NB4 (cell line): ENCODE results near the gene TNFAIP8L2.

Source experiments
- DNase-seq: peaks from one replicate; pipeline ENCODE4 v3.0.0; 2010; ENCODE audit warnings: low read depth
- H3K4me3 ChIP-seq: one replicate; pipeline ENCODE4 v1.5.1; 2011; ENCODE audit warnings: mild to moderate bottlenecking, low read depth, low read length, moderate library complexity
- CTCF ChIP-seq: IDR thresholded peaks from one replicate; pipeline ENCODE4 v1.5.1; 2012; ENCODE audit warnings: low read depth, low read length
- MYC ChIP-seq: IDR thresholded peaks from 2 replicates; pipeline ENCODE4 v1.6.1; 2011; ENCODE audit warnings: low read depth, low read length
- POLR2A ChIP-seq: IDR thresholded peaks from 2 replicates; pipeline ENCODE4 v1.6.1; 2011; ENCODE audit warnings: mild to moderate bottlenecking; ENCODE audit not compliant: insufficient read length; ENCODE audit errors: extremely low read depth
- TF ChIP-seq, protein P1 (sequence below): IDR thresholded peaks from 2 replicates; pipeline ENCODE4 v1.6.1; 2011; ENCODE audit warnings: low read depth, low read length

TNFAIP8L2 gene

GRCh38 chr1:151134991-151135390 is 21.5 kb upstream of the TNFAIP8L2 start:
- no peak for DNase-seq
- TF ChIP-seq CTCF (no peak), MYC (no peak), POLR2A (no peak)
- TF ChIP-seq, protein P1, sequence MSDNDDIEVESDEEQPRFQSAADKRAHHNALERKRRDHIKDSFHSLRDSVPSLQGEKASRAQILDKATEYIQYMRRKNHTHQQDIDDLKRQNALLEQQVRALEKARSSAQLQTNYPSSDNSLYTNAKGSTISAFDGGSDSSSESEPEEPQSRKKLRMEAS, result no peak
- no peak overlapping the region for H3K4me3 ChIP-seq

DNA sequence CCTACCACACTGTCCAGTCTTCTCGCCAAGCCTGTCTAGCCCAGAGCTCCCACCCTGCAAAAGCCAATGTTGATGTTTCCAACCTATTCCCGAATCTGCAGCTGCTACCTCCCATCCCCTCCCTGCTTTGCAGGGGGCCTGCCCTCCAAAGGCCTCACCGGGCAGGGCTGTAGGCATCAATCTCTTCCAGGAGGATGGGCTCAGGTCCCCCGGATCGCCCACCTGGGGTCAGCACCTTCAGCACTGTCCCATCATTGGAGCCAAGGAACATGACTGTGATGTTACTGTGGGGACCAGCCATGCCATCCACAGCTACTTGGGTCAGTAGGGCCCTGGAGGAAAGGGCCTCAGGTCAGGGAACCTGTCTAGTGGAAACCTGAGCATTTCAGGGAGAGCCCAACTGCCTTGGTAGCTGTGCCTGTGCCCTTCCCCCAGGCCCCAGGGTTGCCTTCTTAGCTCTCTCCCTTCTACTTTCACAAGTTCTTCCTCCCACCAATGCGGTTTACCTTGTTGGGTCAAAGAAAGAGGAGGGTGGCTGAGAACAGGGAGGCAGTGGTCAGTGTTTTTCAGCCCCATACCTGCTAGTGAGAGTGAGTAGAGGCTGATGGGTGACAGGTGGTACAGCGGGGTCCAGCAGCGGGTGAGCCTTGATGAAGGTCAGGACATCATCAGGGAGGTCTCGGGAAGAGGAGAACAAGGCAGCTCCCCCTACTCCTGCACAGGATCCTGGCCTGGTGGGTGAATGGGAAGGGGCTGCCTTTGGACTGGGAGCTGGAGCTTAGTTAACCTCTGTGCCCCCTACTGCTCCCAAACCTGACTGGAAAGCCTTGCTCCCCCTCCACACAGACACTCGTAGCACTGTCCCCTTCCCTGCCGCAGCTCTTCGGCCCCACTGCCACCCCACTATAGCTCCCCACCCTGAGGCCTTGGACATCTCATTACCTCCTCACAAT is 20.7 kb upstream of the TNFAIP8L2 start:
- TF ChIP-seq MYC, result no peak
- TF ChIP-seq, protein P1, result no peak
- TF ChIP-seq POLR2A, result no peak
- TF ChIP-seq CTCF, result no peak
- DNase-seq, result no peak
- no peak overlapping the region for H3K4me3 ChIP-seq

- DNase-seq, result no peak
- no peak overlapping the region for H3K4me3 ChIP-seq
- no peak for TF ChIP-seq MYC
- no peak for TF ChIP-seq POLR2A
- TF ChIP-seq, protein P1, result no peak
- no peak for TF ChIP-seq CTCF
Measured at GRCh38 chr1:151137789-151138188, 18.7 kb upstream of the TNFAIP8L2 start.

- H3K4me3 ChIP-seq, result no peak overlapping the region
- TF ChIP-seq, protein P1, result no peak
- TF ChIP-seq MYC (no peak), POLR2A (no peak), CTCF (no peak)
- DNase-seq, result no peak
Measured at GRCh38 chr1:151142411-151143056, 13.9 kb upstream of the TNFAIP8L2 start.

GRCh38 chr1:151143057-151143435 is 13.4 kb upstream of the TNFAIP8L2 start:
- TF ChIP-seq, protein P1, result no peak
- TF ChIP-seq POLR2A, result no peak
- no peak for TF ChIP-seq MYC
- DNase-seq, result no peak
- H3K4me3 ChIP-seq, result no peak overlapping the region

GRCh38 chr1:151143986-151144385 is 12.5 kb upstream of the TNFAIP8L2 start:
- TF ChIP-seq POLR2A, result no peak
- TF ChIP-seq, protein P1, result no peak
- TF ChIP-seq CTCF, result no peak
- no peak for TF ChIP-seq MYC
- peak; percentile 28 for DNase-seq
- H3K4me3 ChIP-seq, result no peak overlapping the region
